ENCODE measurements around the gene KIAA1217. TPM values are rescaled to one million over a fixed set of nuclear protein-coding genes. Genes with fewer than 3 reads are reported as not detected.

KIAA1217 gene
- total RNA-seq, 2 experiments from 2014 or later: 0.12 to 0.70 TPM

GRCh38 chr10:24303522-24304310 is 94.8 kb downstream of the KIAA1217 start:
- ATAC-seq (no peak), DNase-seq (no peak)
- H3K4me1 Mint-ChIP-seq: no peaks in the 10 kb centered on the region
- no peaks in the 10 kb centered on the region for H3K27me3 Mint-ChIP-seq
- CTCF ChIA-PET: no interaction called here
- no peak overlapping the region for H3K4me3 Mint-ChIP-seq
- no peaks in the 10 kb centered on the region for H3K36me3 Mint-ChIP-seq
- no peaks in the 10 kb centered on the region for H3K9me3 Mint-ChIP-seq (ENCODE audit: low read depth)
- H3K27ac Mint-ChIP-seq: no peak overlapping the region

GRCh38 chr10:24305551-24306506 is 96.9 kb downstream of the KIAA1217 start:
- no peaks in the 10 kb centered on the region for H3K36me3 Mint-ChIP-seq

GRCh38 chr10:24306507-24306875 is 97.6 kb downstream of the KIAA1217 start:
- DNase-seq: no peak
- H3K36me3 Mint-ChIP-seq: no peaks in the 10 kb centered on the region
- H3K27me3 Mint-ChIP-seq: no peaks in the 10 kb centered on the region
- CTCF ChIA-PET: no interaction called here
- H3K27ac Mint-ChIP-seq: no peak overlapping the region
- no peaks in the 10 kb centered on the region for H3K9me3 Mint-ChIP-seq (ENCODE audit: low read depth)
- H3K4me1 Mint-ChIP-seq: no peaks in the 10 kb centered on the region
- no peak for ATAC-seq
- no peak overlapping the region for H3K4me3 Mint-ChIP-seq

More at GRCh38 chr10:24305551-24306506, 96.9 kb downstream of the KIAA1217 start:
- no peak overlapping the region for H3K4me3 Mint-ChIP-seq
- DNase-seq (no peak), ATAC-seq (no peak)
- CTCF ChIA-PET: no interaction called here
- no peak overlapping the region for H3K27ac Mint-ChIP-seq
- H3K27me3 Mint-ChIP-seq: no peaks in the 10 kb centered on the region
- no peaks in the 10 kb centered on the region for H3K9me3 Mint-ChIP-seq (ENCODE audit: low read depth)
- no peaks in the 10 kb centered on the region for H3K4me1 Mint-ChIP-seq

- Mint-ChIP-seq H3K27ac (no peak overlapping the region), H3K9me3 (ENCODE audit: low read depth) (no peaks in the 10 kb centered on the region), H3K4me3 (no peak overlapping the region), H3K27me3 (no peaks in the 10 kb centered on the region), H3K4me1 (no peaks in the 10 kb centered on the region), H3K36me3 (no peaks in the 10 kb centered on the region)
- CTCF ChIA-PET: no interaction called here
- DNase-seq (no peak), ATAC-seq (no peak)
These were observed 98.2 kb downstream of the KIAA1217 start for GRCh38 chr10:24307116-24307515.

- no peak overlapping the region for H3K27ac Mint-ChIP-seq
- H3K9me3 Mint-ChIP-seq (ENCODE audit: low read depth): no peaks in the 10 kb centered on the region
- no peak overlapping the region for H3K4me3 Mint-ChIP-seq
- CTCF ChIA-PET: no interaction called here
- no peaks in the 10 kb centered on the region for H3K27me3 Mint-ChIP-seq
- no peaks in the 10 kb centered on the region for H3K4me1 Mint-ChIP-seq
- H3K36me3 Mint-ChIP-seq: no peaks in the 10 kb centered on the region
- DNase-seq (no peak), ATAC-seq (no peak)
These were observed 99.0 kb downstream of the KIAA1217 start for GRCh38 chr10:24307696-24308485.

- Mint-ChIP-seq H3K36me3 (no peaks in the 10 kb centered on the region), H3K9me3 (ENCODE audit: low read depth) (no peaks in the 10 kb centered on the region), H3K4me3 (no peak overlapping the region), H3K4me1 (no peaks in the 10 kb centered on the region), H3K27me3 (no peaks in the 10 kb centered on the region), H3K27ac (no peak overlapping the region)
- DNase-seq: no peak
- ATAC-seq: no peak
- CTCF ChIA-PET: no interaction called here
These were observed 101.2 kb downstream of the KIAA1217 start for GRCh38 chr10:24310104-24310503.

GRCh38 chr10:24311888-24312287 is 103.0 kb downstream of the KIAA1217 start:
- ATAC-seq (no peak), DNase-seq (no peak)
- Mint-ChIP-seq H3K27ac (no peak overlapping the region), H3K4me3 (no peak overlapping the region), H3K9me3 (ENCODE audit: low read depth) (no peaks in the 10 kb centered on the region), H3K36me3 (no peaks in the 10 kb centered on the region), H3K27me3 (no peaks in the 10 kb centered on the region), H3K4me1 (no peaks in the 10 kb centered on the region)
- CTCF ChIA-PET: no interaction called here

GRCh38 chr10:24313283-24313682 is 104.3 kb downstream of the KIAA1217 start:
- no peak overlapping the region for H3K4me3 Mint-ChIP-seq
- no peaks in the 10 kb centered on the region for H3K36me3 Mint-ChIP-seq
- ATAC-seq: no peak
- DNase-seq: no peak
- no peaks in the 10 kb centered on the region for H3K27me3 Mint-ChIP-seq
- H3K27ac Mint-ChIP-seq: no peak overlapping the region
- H3K9me3 Mint-ChIP-seq (ENCODE audit: low read depth): no peaks in the 10 kb centered on the region
- H3K4me1 Mint-ChIP-seq: no peaks in the 10 kb centered on the region
- CTCF ChIA-PET: no interaction called here

GRCh38 chr10:24315211-24315610 is 106.3 kb downstream of the KIAA1217 start:
- Mint-ChIP-seq H3K27me3 (no peaks in the 10 kb centered on the region), H3K4me3 (no peak overlapping the region), H3K27ac (no peak overlapping the region), H3K4me1 (no peaks in the 10 kb centered on the region), H3K9me3 (ENCODE audit: low read depth) (no peaks in the 10 kb centered on the region), H3K36me3 (no peaks in the 10 kb centered on the region)
- no peak for DNase-seq
- CTCF ChIA-PET: no interaction called here
- no peak for ATAC-seq

GRCh38 chr10:24318517-24318916 is 109.6 kb downstream of the KIAA1217 start:
- CTCF ChIA-PET: no interaction called here
- ATAC-seq: no peak
- no peaks in the 10 kb centered on the region for H3K27me3 Mint-ChIP-seq
- no peaks in the 10 kb centered on the region for H3K4me1 Mint-ChIP-seq
- H3K9me3 Mint-ChIP-seq (ENCODE audit: low read depth): no peaks in the 10 kb centered on the region
- H3K36me3 Mint-ChIP-seq: no peaks in the 10 kb centered on the region
- H3K4me3 Mint-ChIP-seq: no peak overlapping the region
- no peak for DNase-seq
- no peak overlapping the region for H3K27ac Mint-ChIP-seq

- CTCF ChIA-PET: no interaction called here
- H3K9me3 Mint-ChIP-seq (ENCODE audit: low read depth): no peaks in the 10 kb centered on the region
These were observed 111.4 kb downstream of the KIAA1217 start for GRCh38 chr10:24320373-24320772.

GRCh38 chr10:24324651-24325050 is 115.7 kb downstream of the KIAA1217 start:
- no peaks in the 10 kb centered on the region for H3K36me3 Mint-ChIP-seq
- H3K4me1 Mint-ChIP-seq: no peaks in the 10 kb centered on the region
- H3K4me3 Mint-ChIP-seq: no peak overlapping the region
- CTCF ChIA-PET: no interaction called here
- no peaks in the 10 kb centered on the region for H3K9me3 Mint-ChIP-seq (ENCODE audit: low read depth)
- DNase-seq (no peak), ATAC-seq (no peak)
- H3K27ac Mint-ChIP-seq: no peak overlapping the region
- H3K27me3 Mint-ChIP-seq: no peaks in the 10 kb centered on the region

More at GRCh38 chr10:24320373-24320772, 111.4 kb downstream of the KIAA1217 start:
- Mint-ChIP-seq H3K36me3 (no peaks in the 10 kb centered on the region), H3K27ac (no peak overlapping the region), H3K4me3 (no peak overlapping the region), H3K27me3 (no peaks in the 10 kb centered on the region), H3K4me1 (no peaks in the 10 kb centered on the region)
- DNase-seq: no peak
- no peak for ATAC-seq

GRCh38 chr10:24331457-24331856 is 122.5 kb downstream of the KIAA1217 start:
- Mint-ChIP-seq H3K27ac (no peak overlapping the region), H3K4me1 (no peaks in the 10 kb centered on the region), H3K4me3 (no peak overlapping the region), H3K27me3 (no peaks in the 10 kb centered on the region), H3K9me3 (ENCODE audit: low read depth) (no peaks in the 10 kb centered on the region), H3K36me3 (no peaks in the 10 kb centered on the region)
- no peak for DNase-seq
- CTCF ChIA-PET: no interaction called here
- ATAC-seq: no peak

All from activated CD8-positive, alpha-beta memory T cell treated with anti-CD3 and anti-CD28 coated beads, Interleukin-2, amount 10 ng/mL, durations not matched to agents 7 days and 5 days (primary cell).